Measurements from ENCODE around the gene DSCAML1. TPM values are rescaled to one million over a fixed set of nuclear protein-coding genes. Genes with fewer than 3 reads are reported as not detected.

Gene DSCAML1
- total and polyA plus RNA-seq, 2 experiments from 2014 or later: not detected

DNA sequence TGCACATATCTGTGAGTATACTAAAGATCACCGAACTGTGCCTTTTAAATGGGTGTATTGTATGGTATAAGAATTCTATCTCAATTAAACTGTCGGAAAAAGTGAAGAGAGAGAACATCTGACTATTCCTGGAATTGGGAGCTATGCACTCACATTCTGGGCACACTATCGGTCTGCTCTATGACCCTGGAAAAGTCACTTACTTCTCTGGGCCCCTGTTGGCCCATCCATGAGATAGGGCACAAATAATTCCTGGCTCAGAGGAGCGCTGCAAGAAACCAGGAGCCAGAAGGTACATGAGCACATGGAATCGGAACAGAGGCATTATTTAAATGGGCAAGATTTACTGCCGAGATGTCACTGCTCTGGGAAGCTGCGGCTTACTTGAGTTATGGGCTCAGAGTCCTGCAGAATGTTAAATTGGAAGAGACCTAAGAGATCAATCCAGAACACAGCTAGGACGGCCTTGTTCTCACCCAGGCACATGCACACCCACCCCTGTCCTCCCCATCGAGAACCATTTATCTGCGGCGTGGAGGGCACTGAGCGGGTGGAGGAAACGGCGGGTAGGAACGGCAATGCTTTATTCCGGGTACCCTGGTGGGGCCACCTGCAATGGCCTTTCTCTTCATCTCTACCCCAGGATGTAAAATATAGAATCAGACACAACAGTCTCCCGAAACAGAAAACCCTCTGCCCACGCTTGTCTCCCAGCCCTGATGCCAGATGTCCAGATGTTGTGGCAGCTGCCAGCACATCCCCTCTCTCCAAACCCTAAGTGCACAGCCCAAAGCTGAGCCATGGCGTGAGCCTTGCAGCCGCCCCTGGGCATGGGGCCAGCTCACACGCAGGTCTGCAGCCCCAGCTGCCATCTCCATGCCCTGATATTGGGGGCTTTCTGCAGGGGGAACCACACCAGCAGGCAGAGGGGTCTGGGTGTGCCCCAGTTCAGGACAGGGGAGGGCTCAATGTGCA is 142.4 kb downstream of the DSCAML1 start:
- 26 to 29% methylated on average over 21 of the region's 21 CpGs for WGBS, 2 experiments (ENCODE audit: low coverage in 1 of 2, low lambda C conversion rate in 2 of 2, missing lambda C conversion rate in 2 of 2)
- Histone ChIP-seq H3K4me2 (ENCODE audit: unreplicated experiment) (no peak overlapping the region), H3K36me3 (ENCODE audit: low read depth) (no peaks in the 10 kb centered on the region), H4K20me1 (ENCODE audit: insufficient read depth) (no peaks in the 10 kb centered on the region), H3K4me3 (no peak overlapping the region), H3F3A (ENCODE audit: insufficient read depth) (no peaks in the 10 kb centered on the region), H2AFZ (no peak overlapping the region), H3K4me1 (ENCODE audit: insufficient read depth) (no peaks in the 10 kb centered on the region), H3K9me3 (ENCODE audit: low read depth) (no peaks in the 10 kb centered on the region), H3K9ac (no peak overlapping the region), H3K79me2 (ENCODE audit: insufficient read depth) (no peaks in the 10 kb centered on the region), H3K27ac (no peak overlapping the region), H3K9me2 (ENCODE audit: insufficient read depth) (no peaks in the 10 kb centered on the region), H3K27me3 (replicated peaks; ENCODE audit: insufficient read depth) (peaks cover 20% of the 10 kb centered on the region; the same call in 1 of the 2 replicates)
- TF ChIP-seq EZH2 (IDR thresholded peaks at IDR 0.05; ENCODE audit: insufficient read depth, poor library complexity, severe bottlenecking) (no peak), EZH2phosphoT487 (IDR thresholded peaks at IDR 0.05; ENCODE audit: insufficient read depth, low read depth) (no peak)
- in situ Hi-C loops (cut with MboI): no loop called here
- DNase-seq: no peak

DNA sequence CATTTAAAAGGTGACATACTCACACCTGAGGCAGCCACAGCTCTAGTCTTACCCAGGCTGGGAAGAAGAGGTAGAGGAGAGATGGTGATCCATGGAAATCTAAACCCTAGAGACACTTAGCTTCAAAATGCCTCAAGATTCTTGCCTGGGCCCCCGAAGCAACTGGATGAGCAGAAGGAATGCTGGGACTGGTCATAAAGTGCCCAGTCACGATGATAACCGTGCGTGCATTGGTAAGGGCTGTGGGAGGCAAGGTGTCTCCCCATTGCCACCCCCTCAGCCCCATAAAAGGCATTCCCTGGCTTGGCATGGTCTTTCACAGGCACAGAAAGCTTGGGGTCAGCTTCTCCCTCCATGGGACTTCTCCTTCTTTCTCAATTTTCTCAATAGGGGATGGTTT is 144.5 kb downstream of the DSCAML1 start:
- Histone ChIP-seq H3K27ac (no peak overlapping the region), H2AFZ (no peak overlapping the region), H3K9me2 (ENCODE audit: insufficient read depth) (no peaks in the 10 kb centered on the region), H3K4me1 (ENCODE audit: insufficient read depth) (no peaks in the 10 kb centered on the region), H3K9ac (no peak overlapping the region), H3K4me3 (no peak overlapping the region), H3F3A (ENCODE audit: insufficient read depth) (no peaks in the 10 kb centered on the region), H4K20me1 (ENCODE audit: insufficient read depth) (no peaks in the 10 kb centered on the region), H3K27me3 (replicated peaks; ENCODE audit: insufficient read depth) (peaks cover 17% of the 10 kb centered on the region; the same call in 1 of the 2 replicates), H3K9me3 (ENCODE audit: low read depth) (no peaks in the 10 kb centered on the region), H3K4me2 (ENCODE audit: unreplicated experiment) (no peak overlapping the region), H3K79me2 (ENCODE audit: insufficient read depth) (no peaks in the 10 kb centered on the region), H3K36me3 (ENCODE audit: low read depth) (no peaks in the 10 kb centered on the region)
- TF ChIP-seq EZH2phosphoT487 (IDR thresholded peaks at IDR 0.05; ENCODE audit: insufficient read depth, low read depth): no peak
- TF ChIP-seq EZH2 (IDR thresholded peaks at IDR 0.05; ENCODE audit: insufficient read depth, poor library complexity, severe bottlenecking): no peak
- WGBS, 2 experiments (ENCODE audit: low coverage in 1 of 2, low lambda C conversion rate in 2 of 2, missing lambda C conversion rate in 2 of 2): 55 to 66% methylated on average over 4 of the region's 4 CpGs
- in situ Hi-C loops (cut with MboI): no loop called here
- no peak for DNase-seq

DNA sequence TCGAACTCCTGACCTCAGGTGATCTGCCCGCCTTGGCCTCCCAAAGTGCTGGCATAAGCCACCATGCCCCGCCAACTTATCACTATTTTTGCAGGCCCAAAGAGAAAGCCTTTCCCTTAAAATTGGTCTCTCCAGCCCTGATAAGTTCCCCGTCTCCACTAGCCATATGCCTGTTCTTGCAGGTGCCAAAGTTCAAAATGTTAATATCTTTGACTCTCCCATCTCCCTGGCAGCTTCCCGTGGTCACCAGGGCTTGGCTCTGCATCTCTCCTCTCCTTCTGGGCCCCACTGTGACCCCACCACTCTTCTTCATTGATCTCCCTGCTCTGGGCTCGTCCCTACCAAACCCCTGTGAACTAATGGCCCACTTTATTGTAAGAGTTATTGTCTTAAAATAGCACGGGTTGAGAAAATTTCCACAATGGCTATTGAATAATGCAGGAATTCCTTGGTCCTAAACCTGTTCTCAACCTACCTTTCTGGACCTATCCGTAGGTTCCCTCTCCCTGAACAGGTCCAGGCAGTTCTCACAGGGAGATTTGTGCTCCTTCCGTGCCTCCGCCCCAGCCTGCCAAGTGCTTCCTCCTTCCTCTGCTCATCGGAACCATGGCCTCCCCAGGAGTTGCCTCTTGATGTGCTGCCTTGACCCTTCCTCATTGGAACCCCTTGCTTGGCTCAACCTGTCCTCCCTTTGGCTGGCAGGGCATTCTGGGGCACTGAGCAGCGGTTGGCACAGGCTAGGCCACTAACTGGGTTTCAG is 147.5 kb downstream of the DSCAML1 start:
- in situ Hi-C loops (cut with MboI): no loop called here
- DNase-seq: no peak
- Histone ChIP-seq H3K27me3 (replicated peaks; ENCODE audit: insufficient read depth) (peaks cover 8% of the 10 kb centered on the region; the same call in 1 of the 2 replicates), H3K9ac (no peak overlapping the region), H4K20me1 (ENCODE audit: insufficient read depth) (no peaks in the 10 kb centered on the region), H3F3A (ENCODE audit: insufficient read depth) (no peaks in the 10 kb centered on the region), H2AFZ (no peak overlapping the region), H3K4me1 (ENCODE audit: insufficient read depth) (no peaks in the 10 kb centered on the region), H3K4me3 (no peak overlapping the region), H3K79me2 (ENCODE audit: insufficient read depth) (no peaks in the 10 kb centered on the region), H3K27ac (no peak overlapping the region), H3K36me3 (ENCODE audit: low read depth) (no peaks in the 10 kb centered on the region), H3K4me2 (ENCODE audit: unreplicated experiment) (no peak overlapping the region), H3K9me2 (ENCODE audit: insufficient read depth) (no peaks in the 10 kb centered on the region), H3K9me3 (ENCODE audit: low read depth) (no peaks in the 10 kb centered on the region)
- TF ChIP-seq EZH2 (IDR thresholded peaks at IDR 0.05; ENCODE audit: insufficient read depth, poor library complexity, severe bottlenecking) (no peak), EZH2phosphoT487 (IDR thresholded peaks at IDR 0.05; ENCODE audit: insufficient read depth, low read depth) (no peak)
- WGBS, 2 experiments (ENCODE audit: low coverage in 1 of 2, low lambda C conversion rate in 2 of 2, missing lambda C conversion rate in 2 of 2): 42% methylated on average over 12 of the region's 12 CpGs

DNA sequence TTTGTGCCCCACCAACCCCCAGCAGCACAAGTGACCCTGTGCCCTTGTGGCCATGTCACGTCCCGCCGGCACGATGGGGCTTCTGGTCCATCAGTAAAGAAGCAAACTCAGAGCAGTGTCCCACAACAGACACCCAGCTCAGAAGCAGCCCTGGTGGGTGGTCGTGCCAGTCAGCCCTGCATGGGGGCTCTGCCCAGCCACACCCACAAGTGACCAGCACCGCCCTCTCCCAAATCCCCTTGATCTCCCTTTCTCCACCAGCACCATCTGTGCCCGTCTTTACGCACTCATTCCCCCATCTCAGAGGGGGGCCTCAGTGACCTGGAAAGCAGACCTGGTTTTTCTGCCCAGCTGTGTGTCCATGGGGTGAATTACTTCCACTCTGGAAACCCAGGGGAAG is 149.1 kb downstream of the DSCAML1 start:
- H3K4me3 ChIP-seq: no peak overlapping the region
- in situ Hi-C loops (cut with MboI): no loop called here
- WGBS, 2 experiments (ENCODE audit: low coverage in 1 of 2, low lambda C conversion rate in 2 of 2, missing lambda C conversion rate in 2 of 2): 65 to 70% methylated on average over 8 of the region's 8 CpGs
- H3K9me3 ChIP-seq (ENCODE audit: low read depth): no peaks in the 10 kb centered on the region
- no peaks in the 10 kb centered on the region for H3F3A ChIP-seq (ENCODE audit: insufficient read depth)
- no peaks in the 10 kb centered on the region for H3K79me2 ChIP-seq (ENCODE audit: insufficient read depth)
- TF ChIP-seq EZH2 (IDR thresholded peaks at IDR 0.05; ENCODE audit: insufficient read depth, poor library complexity, severe bottlenecking) (no peak), EZH2phosphoT487 (IDR thresholded peaks at IDR 0.05; ENCODE audit: insufficient read depth, low read depth) (no peak)
- peaks cover 9% of the 10 kb centered on the region; the same call in 1 of the 2 replicates for H3K27me3 ChIP-seq (replicated peaks; ENCODE audit: insufficient read depth)
- H3K9ac ChIP-seq: no peak overlapping the region
- H3K4me2 ChIP-seq (ENCODE audit: unreplicated experiment): no peak overlapping the region
- no peaks in the 10 kb centered on the region for H3K9me2 ChIP-seq (ENCODE audit: insufficient read depth)
- DNase-seq: no peak
- no peak overlapping the region for H3K27ac ChIP-seq
- no peaks in the 10 kb centered on the region for H3K36me3 ChIP-seq (ENCODE audit: low read depth)
- no peak overlapping the region for H2AFZ ChIP-seq
- H4K20me1 ChIP-seq (ENCODE audit: insufficient read depth): no peaks in the 10 kb centered on the region
- H3K4me1 ChIP-seq (ENCODE audit: insufficient read depth): no peaks in the 10 kb centered on the region
